ENCODE measurements around the gene NT5M.

Gene NT5M

GRCh38 chr17:17303847-17304490 is 796 bp downstream of the NT5M start:
- DNase-seq = no peak

- DNase-seq = no peak
Observed at GRCh38 chr17:17304521-17304985, 1.4 kb downstream of the NT5M start.

GRCh38 chr17:17305281-17305801 is 2.2 kb downstream of the NT5M start:
- peak in 3 of 4 experiments; percentile 11 to 19 (median 18) for DNase-seq

- DNase-seq = no peak
Observed at GRCh38 chr17:17309356-17309755, 6.2 kb downstream of the NT5M start.

GRCh38 chr17:17313350-17313991 is 10.3 kb downstream of the NT5M start:
- DNase-seq = peak; percentile 33 to 60 (median 44)

GRCh38 chr17:17314501-17315071 is 11.4 kb downstream of the NT5M start:
- no peak for DNase-seq

GRCh38 chr17:17315142-17315821 is 12.1 kb downstream of the NT5M start:
- DNase-seq = no peak

- DNase-seq = no peak
Observed at GRCh38 chr17:17320188-17320910, 17.2 kb downstream of the NT5M start.

- DNase-seq = no peak
Observed at GRCh38 chr17:17320911-17321220, 17.7 kb downstream of the NT5M start.

- DNase-seq = no peak
Observed at GRCh38 chr17:17321356-17322025, 18.3 kb downstream of the NT5M start.

- DNase-seq = no peak
Observed at GRCh38 chr17:17322516-17323510, 19.6 kb downstream of the NT5M start.

GRCh38 chr17:17324616-17325015 is 21.4 kb downstream of the NT5M start:
- no peak for DNase-seq

- DNase-seq = no peak
Observed at GRCh38 chr17:17325228-17325627, 22.1 kb downstream of the NT5M start.

- no peak for DNase-seq
Observed at GRCh38 chr17:17325816-17326215, 22.6 kb downstream of the NT5M start.

GRCh38 chr17:17326275-17326875 is 23.2 kb downstream of the NT5M start:
- DNase-seq = no peak

- DNase-seq = no peak
Observed at GRCh38 chr17:17328251-17328650, 25.1 kb downstream of the NT5M start.

- DNase-seq = no peak
Observed at GRCh38 chr17:17341452-17341851, 38.3 kb downstream of the NT5M start.

- DNase-seq = no peak
Observed at GRCh38 chr17:17342242-17342945, 39.2 kb downstream of the NT5M start.

- no peak for DNase-seq
Observed at GRCh38 chr17:17343160-17343735, 40.1 kb downstream of the NT5M start.

Data from activated CD4-positive, CD25-positive, alpha-beta regulatory T cell (primary cell).